ENCODE results near the gene PPIE.
"Not testable (repeated sequence)": the region's sequence is repeated elsewhere in the genome, so short reads cannot be mapped to it uniquely, and the experiment has no call there.

GRCh38 chr1:39775141-39775540 is 36.5 kb downstream of the PPIE start:
- TF ChIP-seq, protein P1, sequence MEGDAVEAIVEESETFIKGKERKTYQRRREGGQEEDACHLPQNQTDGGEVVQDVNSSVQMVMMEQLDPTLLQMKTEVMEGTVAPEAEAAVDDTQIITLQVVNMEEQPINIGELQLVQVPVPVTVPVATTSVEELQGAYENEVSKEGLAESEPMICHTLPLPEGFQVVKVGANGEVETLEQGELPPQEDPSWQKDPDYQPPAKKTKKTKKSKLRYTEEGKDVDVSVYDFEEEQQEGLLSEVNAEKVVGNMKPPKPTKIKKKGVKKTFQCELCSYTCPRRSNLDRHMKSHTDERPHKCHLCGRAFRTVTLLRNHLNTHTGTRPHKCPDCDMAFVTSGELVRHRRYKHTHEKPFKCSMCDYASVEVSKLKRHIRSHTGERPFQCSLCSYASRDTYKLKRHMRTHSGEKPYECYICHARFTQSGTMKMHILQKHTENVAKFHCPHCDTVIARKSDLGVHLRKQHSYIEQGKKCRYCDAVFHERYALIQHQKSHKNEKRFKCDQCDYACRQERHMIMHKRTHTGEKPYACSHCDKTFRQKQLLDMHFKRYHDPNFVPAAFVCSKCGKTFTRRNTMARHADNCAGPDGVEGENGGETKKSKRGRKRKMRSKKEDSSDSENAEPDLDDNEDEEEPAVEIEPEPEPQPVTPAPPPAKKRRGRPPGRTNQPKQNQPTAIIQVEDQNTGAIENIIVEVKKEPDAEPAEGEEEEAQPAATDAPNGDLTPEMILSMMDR (IDR thresholded peaks at IDR 0.05): not testable (repeated sequence)
- TF ChIP-seq POLR2A (IDR thresholded peaks at IDR 0.05): not testable (repeated sequence)

All from lower leg skin (tissue), 3 donors.